Ovary (tissue), 9 donors: ENCODE results near the gene C16orf95. TPM values are rescaled to one million over a fixed set of nuclear protein-coding genes. Genes with fewer than 3 reads are reported as not detected.

Experiments used
- DNase-seq, 5 donors: peaks; one replicate each; pipeline ENCODE4 v3.0.0-alpha.2; 2019 to 2020
- H3K27ac ChIP-seq, 2 donors: fragments of 200-600 bp; one replicate each; pipeline versions ENCODE4 v1.5.1 to v1.8.0; 2019 to 2022
- H3K27me3 ChIP-seq: fragments of 200-600 bp; one replicate; pipeline ENCODE4 v1.8.0; 2022
- H3K36me3 ChIP-seq: fragments of 200-600 bp; sonication (generic); one replicate; pipeline ENCODE4 v1.5.1; 2019
- H3K4me1 ChIP-seq: one replicate; pipeline ENCODE4 v1.8.1; 2013; ENCODE audit warnings: mild to moderate bottlenecking, moderate library complexity; ENCODE audit not compliant: insufficient read depth
- H3K4me3 ChIP-seq: fragments of 200-600 bp; sonication (generic); one replicate; pipeline ENCODE4 v1.5.1; 2017
- H3K9me3 ChIP-seq, 2 donors: fragments of 200-600 bp in 1 of 2; sonication (generic) in 1 of 2; one replicate each; pipeline versions ENCODE4 v1.5.1 to v1.8.1; 2013 to 2019; ENCODE audit warnings: mild to moderate bottlenecking in 1 of 2, moderate library complexity in 1 of 2
- EP300 ChIP-seq: sonication (generic); formaldehyde crosslinking; IDR thresholded peaks from one replicate; pipeline ENCODE4 v1.6.1; 2017; ENCODE audit warnings: antibody characterized with exemption
- POLR2A ChIP-seq: fragments of 450-650 bp; IDR thresholded peaks from one replicate; pipeline ENCODE4 v1.6.1; 2017; ENCODE audit warnings: antibody characterized with exemption, mild to moderate bottlenecking, moderate library complexity
- WGBS, 3 donors: extraction: QIAGEN DNeasy Blood & Tissue Kit in 1 of 3; methylation state at CpG; one replicate each; pipeline versions ENCODE4 v1.1.5 to v1.1.7; 2013 to 2017; 5-methylcytosine and 5-hydroxymethylcytosine counted together
- intact Hi-C, 4 donors: fragments of 100-400 bp; cut with DNase I; formaldehyde crosslinking; loops; one replicate each; pipeline versions ENCODE4 v1.11.0 to v1.15.1; 2022 to 2023
- polyA plus RNA-seq, 2 donors: library from polyadenylated mRNA; stranded (reverse); fragments of 200-250 nt in 1 of 2; fragments of 350-450 nt in 1 of 2; fragmentation: Illumina TruSeq in 1 of 2; extraction: RNeasy Lipid Tissue Mini Kit (QIAGEN cat#74804) in 1 of 2; gene quantifications; one replicate each; pipeline ENCODE4 v1.2.3, GENCODE V29; 2013 to 2014
- total RNA-seq, 7 donors: library from RNA; depleted of rRNA in 2 of 7; stranded (reverse); fragments of >200 nt in 2 of 7; fragmentation: NEBNext Ultra II Directional in 3 of 7; extraction: Animal tissue kit (Norgen Biotek cat#: 25700) in 3 of 7; gene quantifications; one replicate each; pipeline versions ENCODE4 v1.1.0 to v1.2.4, GENCODE V29; 2016 to 2023
- TF ChIP-seq, protein P1 (sequence below), 3 donors: fragments of 450-650 bp in 2 of 3; fragments of 200-600 bp in 1 of 3; IDR thresholded peaks; one replicate each; pipeline versions ENCODE4 v1.5.1 to v1.8.0; 2016 to 2022; ENCODE audit warnings: antibody characterized with exemption in 3 of 3, mild to moderate bottlenecking in 1 of 3
- donor health status: DM: no; HTN: no; CAD: no; lungs with moderate emphysema.
- donor health status: DM: no; HTN: no; CAD: no.
- donor health status: Bipolar disorder and iron deficiency.
- donor health status: DM: yes; HTN: yes; CAD: no.
- donor health status: DM: no; HTN: no; CAD: no.
- donor health status: DM: yes; HTN: yes; CAD: no.

The C16orf95 gene
- total and polyA plus RNA-seq, 9 donors: 1.0 to 6.1 (median 2.7) TPM

DNA sequence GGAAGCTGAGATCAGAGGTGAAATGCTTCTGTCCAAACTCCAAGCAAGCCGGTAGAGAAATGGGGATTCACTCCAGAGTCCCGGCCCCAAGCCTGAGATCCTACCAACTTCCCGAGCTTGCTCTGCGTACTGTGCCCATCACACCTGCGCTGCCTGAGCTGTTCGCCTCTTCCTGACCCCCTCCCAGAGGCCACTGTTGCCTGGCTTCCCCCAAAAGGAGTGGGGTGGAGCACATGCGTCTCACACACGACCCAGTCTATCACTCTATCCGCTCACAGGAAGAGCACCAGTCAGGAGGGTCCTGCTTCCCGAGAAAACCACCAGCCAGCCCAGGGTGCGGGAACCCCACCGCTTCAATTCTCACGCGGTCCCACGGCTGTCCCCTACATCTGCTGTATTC lies 13.5 kb upstream of the C16orf95 start:
- WGBS, 3 donors: 73 to 89% (median 80%) methylated on average over 15 of the region's 15 CpGs
- intact Hi-C loops: no loop called here
- Histone ChIP-seq H3K27me3 (no peaks in the 10 kb centered on the region), H3K4me1 (no peaks in the 10 kb centered on the region), H3K9me3 (no peaks in the 10 kb centered on the region), H3K4me3 (no peak overlapping the region), H3K27ac (no peak overlapping the region), H3K36me3 (no peaks in the 10 kb centered on the region)
- DNase-seq: no peak
- TF ChIP-seq, protein P1, sequence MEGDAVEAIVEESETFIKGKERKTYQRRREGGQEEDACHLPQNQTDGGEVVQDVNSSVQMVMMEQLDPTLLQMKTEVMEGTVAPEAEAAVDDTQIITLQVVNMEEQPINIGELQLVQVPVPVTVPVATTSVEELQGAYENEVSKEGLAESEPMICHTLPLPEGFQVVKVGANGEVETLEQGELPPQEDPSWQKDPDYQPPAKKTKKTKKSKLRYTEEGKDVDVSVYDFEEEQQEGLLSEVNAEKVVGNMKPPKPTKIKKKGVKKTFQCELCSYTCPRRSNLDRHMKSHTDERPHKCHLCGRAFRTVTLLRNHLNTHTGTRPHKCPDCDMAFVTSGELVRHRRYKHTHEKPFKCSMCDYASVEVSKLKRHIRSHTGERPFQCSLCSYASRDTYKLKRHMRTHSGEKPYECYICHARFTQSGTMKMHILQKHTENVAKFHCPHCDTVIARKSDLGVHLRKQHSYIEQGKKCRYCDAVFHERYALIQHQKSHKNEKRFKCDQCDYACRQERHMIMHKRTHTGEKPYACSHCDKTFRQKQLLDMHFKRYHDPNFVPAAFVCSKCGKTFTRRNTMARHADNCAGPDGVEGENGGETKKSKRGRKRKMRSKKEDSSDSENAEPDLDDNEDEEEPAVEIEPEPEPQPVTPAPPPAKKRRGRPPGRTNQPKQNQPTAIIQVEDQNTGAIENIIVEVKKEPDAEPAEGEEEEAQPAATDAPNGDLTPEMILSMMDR (IDR thresholded peaks at IDR 0.05): no peak
- no peak for TF ChIP-seq EP300
- TF ChIP-seq POLR2A: no peak

DNA sequence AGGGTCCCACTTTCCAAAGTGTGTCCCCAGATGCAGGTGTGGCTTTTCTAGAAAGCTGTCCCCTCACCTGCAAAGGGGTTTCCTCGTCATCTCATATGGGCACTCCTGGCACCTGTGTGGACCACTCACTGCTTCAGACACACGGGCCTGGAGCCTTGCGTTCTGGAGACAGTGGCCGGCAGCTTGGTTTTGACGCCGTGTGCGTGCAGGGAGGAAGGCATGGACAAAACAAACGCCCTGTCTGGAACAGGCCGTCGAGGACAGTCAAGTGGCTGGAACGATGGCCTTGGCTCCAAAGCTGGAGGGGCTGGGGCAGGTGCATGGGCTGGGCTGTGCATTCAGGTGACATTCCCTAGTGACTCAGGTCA lies 13.0 kb upstream of the C16orf95 start:
- peak in 1 of 5 donors; percentile 26 for DNase-seq
- TF ChIP-seq, protein P1 (IDR thresholded peaks at IDR 0.05): no peak
- TF ChIP-seq EP300: no peak
- no peak for TF ChIP-seq POLR2A
- intact Hi-C loops: no loop called here
- Histone ChIP-seq H3K36me3 (no peaks in the 10 kb centered on the region), H3K27me3 (no peaks in the 10 kb centered on the region), H3K4me3 (no peak overlapping the region), H3K4me1 (no peaks in the 10 kb centered on the region), H3K27ac (no peak overlapping the region), H3K9me3 (no peaks in the 10 kb centered on the region)
- 87 to 89% (median 88%) methylated on average over 11 of the region's 11 CpGs for WGBS, 3 donors

DNA sequence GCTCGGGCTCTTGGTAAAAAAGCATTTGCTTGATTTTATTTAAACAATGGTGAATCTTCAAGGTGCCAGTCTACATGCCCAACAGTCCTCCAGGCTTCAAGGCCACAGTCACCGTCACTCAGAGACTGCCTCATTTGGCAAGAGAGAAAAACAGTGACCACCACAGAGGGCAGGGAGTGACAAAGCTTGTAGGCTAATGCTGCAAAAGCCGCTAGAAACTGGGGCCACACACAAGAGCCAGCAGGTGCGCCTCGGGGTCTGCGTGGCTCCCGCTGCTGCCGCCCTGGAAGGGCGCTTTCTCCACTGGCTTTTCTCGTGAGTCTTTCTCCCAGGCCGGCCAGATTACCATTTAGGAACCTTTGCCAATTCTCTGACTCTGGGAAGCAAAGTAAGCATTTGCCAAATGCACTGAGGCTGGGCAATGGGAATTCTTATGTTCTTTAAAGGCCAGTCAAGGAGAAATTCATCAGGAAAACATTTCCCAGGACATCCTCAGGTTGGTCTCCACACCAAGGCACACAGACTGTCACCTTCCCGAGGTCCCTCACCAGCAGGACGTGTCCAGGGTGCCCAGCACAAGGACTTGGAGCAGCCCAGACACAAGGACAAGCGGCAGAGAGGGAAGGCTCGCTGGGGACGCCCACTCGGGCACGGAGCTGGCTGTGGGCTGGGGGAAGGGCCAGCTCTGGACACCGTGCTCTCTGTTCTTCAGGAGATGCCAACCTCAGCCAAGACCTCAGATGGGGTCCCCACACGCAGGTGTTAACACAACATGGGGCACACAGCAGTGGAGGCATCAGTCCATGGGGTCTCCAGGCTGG lies 12.5 kb upstream of the C16orf95 start:
- WGBS, 3 donors: 85 to 86% (median 85%) methylated on average over 20 of the region's 20 CpGs
- Histone ChIP-seq H3K27me3 (no peaks in the 10 kb centered on the region), H3K4me1 (peaks cover 3% of the 10 kb centered on the region), H3K4me3 (no peak overlapping the region), H3K27ac (no peak overlapping the region), H3K9me3 (no peaks in the 10 kb centered on the region), H3K36me3 (no peaks in the 10 kb centered on the region)
- TF ChIP-seq EP300 (no peak), POLR2A (no peak)
- TF ChIP-seq, protein P1 (IDR thresholded peaks at IDR 0.05): no peak
- intact Hi-C loops: loop anchor here in 2 of 4 donors (10.0 kb wide), 2 partner anchors 45 to 55 kb away; partner anchors contain the start of gene FBXO31 (in 1 of the 2)
- peak in 1 of 5 donors; percentile 27 for DNase-seq

DNA sequence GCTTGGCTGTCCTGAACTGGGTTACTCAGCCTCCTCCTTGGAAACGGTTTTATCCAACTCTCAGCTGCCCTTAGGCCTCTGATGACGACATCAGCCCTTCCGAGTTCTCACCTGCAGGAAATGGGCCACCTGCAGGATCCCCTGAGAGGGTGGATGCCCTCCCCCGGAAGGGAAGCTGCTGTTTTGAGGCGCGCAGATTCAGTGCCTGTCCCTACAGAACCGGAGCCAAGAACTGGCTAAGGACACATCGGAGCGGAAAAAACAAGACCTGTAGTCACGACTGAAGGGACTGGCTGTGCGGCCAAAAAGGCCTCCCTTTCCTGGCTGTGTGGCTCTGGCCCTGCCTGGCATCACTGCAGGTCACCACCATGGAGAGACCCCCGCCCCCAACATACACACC lies 11.7 kb upstream of the C16orf95 start:
- H3K36me3 ChIP-seq: no peaks in the 10 kb centered on the region

More for the DNA sequence above, 11.7 kb upstream of the C16orf95 start:
- H3K4me3 ChIP-seq: no peak overlapping the region
- no peak overlapping the region for H3K27ac ChIP-seq
- peaks cover 4% of the 10 kb centered on the region for H3K4me1 ChIP-seq
- 72 to 76% (median 73%) methylated on average over 12 of the region's 12 CpGs for WGBS, 3 donors
- no peaks in the 10 kb centered on the region for H3K27me3 ChIP-seq
- H3K9me3 ChIP-seq: no peaks in the 10 kb centered on the region
- intact Hi-C loops: loop anchor here in 2 of 4 donors (10.0 kb wide), 2 partner anchors 46 to 56 kb away; partner anchors contain the start of gene FBXO31 (in 1 of the 2)
- TF ChIP-seq EP300 (no peak), POLR2A (no peak)
- TF ChIP-seq, protein P1 (IDR thresholded peaks at IDR 0.05): no peak
- peak in 1 of 5 donors; percentile 22 for DNase-seq
